BE2C (cell line): ENCODE results near the gene ARHGEF1.
A peak's percentile ranks its signal among the peaks of the same experiment; 100 is the strongest.

Source experiments
- DNase-seq: peaks from one replicate; pipeline ENCODE4 v3.0.0-alpha.2; 2020
- H3K27me3 ChIP-seq: fragments of 250-450 bp; sonication (Bioruptor Pico); 2 replicates; pipeline ENCODE4 v1.5.1; 2020; ENCODE audit warnings: mild to moderate bottlenecking
- H3K36me3 ChIP-seq: fragments of 250-450 bp; sonication (Bioruptor Pico); 2 replicates; pipeline ENCODE4 v1.5.1; 2020; ENCODE audit warnings: mild to moderate bottlenecking
- H3K4me1 ChIP-seq: fragments of 250-450 bp; sonication (Bioruptor Pico); 2 replicates; pipeline ENCODE4 v1.5.1; 2020
- H3K4me3 ChIP-seq: 2 replicates; pipeline ENCODE4 v1.5.1; 2011; ENCODE audit warnings: low read depth, low read length
- H3K9me3 ChIP-seq: fragments of 250-450 bp; sonication (Bioruptor Pico); 2 replicates; pipeline ENCODE4 v1.5.1; 2020
- TF ChIP-seq, protein P1 (sequence below): IDR thresholded peaks from 2 replicates; pipeline ENCODE4 v1.5.1; 2012; ENCODE audit warnings: mild to moderate bottlenecking, low read depth, low read length

ARHGEF1 gene

DNA sequence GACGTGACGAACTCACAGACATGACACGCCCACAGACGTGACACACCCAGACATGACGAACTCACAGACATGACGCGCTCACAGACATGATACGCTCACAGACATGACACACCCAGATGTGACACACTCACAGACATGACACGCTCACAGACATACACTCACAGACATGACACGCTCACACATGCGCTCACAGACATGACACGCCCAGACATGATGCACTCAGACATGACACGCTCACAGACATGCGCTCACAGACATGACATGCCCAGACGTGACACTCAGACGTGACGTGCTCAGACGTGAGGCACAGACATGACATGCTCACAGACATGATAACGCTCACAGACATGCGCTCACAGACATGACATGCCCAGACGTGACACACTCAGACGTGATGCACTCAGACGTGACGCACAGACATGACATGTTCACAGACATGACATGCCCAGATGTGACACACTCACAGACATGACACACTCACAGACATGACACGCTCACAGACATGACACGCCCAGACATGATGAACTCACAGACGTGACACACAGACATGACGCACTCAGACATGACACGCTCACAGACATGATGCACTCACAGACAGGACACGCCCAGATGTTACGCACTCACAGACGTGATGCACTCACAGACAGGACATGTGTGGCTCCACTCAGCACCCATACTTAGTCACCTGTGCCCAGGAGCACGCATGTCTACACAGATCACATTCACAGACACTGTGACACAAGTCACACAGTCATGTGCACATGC, 37.1 kb downstream of the ARHGEF1 start:
- H3K9me3 ChIP-seq, result no peaks in the 10 kb centered on the region
- peaks cover 31% of the 10 kb centered on the region for H3K27me3 ChIP-seq
- no peak for DNase-seq
- no peaks in the 10 kb centered on the region for H3K36me3 ChIP-seq
- no peak overlapping the region for H3K4me3 ChIP-seq
- TF ChIP-seq, protein P1, sequence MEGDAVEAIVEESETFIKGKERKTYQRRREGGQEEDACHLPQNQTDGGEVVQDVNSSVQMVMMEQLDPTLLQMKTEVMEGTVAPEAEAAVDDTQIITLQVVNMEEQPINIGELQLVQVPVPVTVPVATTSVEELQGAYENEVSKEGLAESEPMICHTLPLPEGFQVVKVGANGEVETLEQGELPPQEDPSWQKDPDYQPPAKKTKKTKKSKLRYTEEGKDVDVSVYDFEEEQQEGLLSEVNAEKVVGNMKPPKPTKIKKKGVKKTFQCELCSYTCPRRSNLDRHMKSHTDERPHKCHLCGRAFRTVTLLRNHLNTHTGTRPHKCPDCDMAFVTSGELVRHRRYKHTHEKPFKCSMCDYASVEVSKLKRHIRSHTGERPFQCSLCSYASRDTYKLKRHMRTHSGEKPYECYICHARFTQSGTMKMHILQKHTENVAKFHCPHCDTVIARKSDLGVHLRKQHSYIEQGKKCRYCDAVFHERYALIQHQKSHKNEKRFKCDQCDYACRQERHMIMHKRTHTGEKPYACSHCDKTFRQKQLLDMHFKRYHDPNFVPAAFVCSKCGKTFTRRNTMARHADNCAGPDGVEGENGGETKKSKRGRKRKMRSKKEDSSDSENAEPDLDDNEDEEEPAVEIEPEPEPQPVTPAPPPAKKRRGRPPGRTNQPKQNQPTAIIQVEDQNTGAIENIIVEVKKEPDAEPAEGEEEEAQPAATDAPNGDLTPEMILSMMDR, result no peak
- no peaks in the 10 kb centered on the region for H3K4me1 ChIP-seq

- no peaks in the 10 kb centered on the region for H3K36me3 ChIP-seq
- H3K9me3 ChIP-seq, result no peaks in the 10 kb centered on the region; the same call in 1 of the 2 replicates
- peak; percentile 5 for DNase-seq
- H3K27me3 ChIP-seq, result peaks cover 24% of the 10 kb centered on the region
- H3K4me1 ChIP-seq, result no peaks in the 10 kb centered on the region
- H3K4me3 ChIP-seq, result no peak overlapping the region
- TF ChIP-seq, protein P1, result no peak
Measured at GRCh38 chr19:41920882-41921576, 38.0 kb downstream of the ARHGEF1 start.

DNA sequence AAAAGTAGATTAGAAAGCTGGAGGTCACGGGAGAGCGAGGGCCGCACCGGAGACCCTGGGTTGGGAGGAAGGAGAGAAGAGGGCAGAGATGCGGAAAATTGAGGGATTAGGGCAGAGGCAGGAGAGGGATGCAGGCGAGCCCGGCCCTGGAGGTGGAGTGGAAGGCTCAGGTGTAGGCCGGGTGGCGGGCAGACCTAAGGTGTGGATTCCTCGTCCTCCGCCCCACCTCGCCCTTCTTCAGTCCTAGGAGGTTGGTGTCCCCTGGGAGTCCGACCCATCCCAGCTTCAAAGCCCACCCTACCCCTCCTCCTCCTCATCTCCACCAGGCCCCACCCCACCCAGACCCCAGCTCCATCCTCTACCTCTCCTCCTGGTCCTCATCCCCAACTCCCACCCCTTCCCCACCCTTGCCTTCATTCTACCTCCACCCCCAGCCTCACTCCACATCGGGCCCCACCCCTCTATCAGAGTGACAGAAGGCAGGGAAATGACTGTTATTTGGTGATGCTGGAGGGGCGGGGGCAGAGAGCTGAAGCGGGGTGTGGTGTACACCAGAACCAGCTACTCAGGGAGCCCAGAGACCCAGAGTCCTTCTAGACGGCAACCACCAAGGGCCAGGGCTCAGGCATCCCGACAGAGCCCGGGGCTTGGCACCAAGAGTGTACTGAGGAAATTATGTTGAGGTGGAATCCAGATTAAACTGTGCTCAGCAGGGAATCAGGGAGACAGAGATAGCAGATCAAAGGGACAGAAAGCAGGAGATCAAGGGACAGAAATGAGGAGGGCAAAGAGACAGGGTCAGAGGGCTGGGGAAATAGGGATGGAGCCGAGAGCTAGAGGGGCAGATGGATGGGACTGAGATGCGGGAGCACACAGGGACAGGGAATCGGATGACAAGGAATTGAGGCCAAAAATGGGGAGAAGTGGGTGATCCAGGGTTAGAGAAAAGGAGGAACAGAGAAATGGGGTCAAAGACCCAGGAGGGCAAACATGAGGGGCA, 38.9 kb downstream of the ARHGEF1 start:
- H3K4me3 ChIP-seq, result no peak overlapping the region
- peaks cover 23% of the 10 kb centered on the region for H3K27me3 ChIP-seq
- TF ChIP-seq, protein P1, result no peak
- H3K4me1 ChIP-seq, result no peaks in the 10 kb centered on the region
- DNase-seq, result no peak
- H3K36me3 ChIP-seq, result no peaks in the 10 kb centered on the region
- no peaks in the 10 kb centered on the region; the same call in 1 of the 2 replicates for H3K9me3 ChIP-seq

GRCh38 chr19:41922585-41922984, 39.6 kb downstream of the ARHGEF1 start:
- no peak for DNase-seq
- no peaks in the 10 kb centered on the region for H3K36me3 ChIP-seq
- no peaks in the 10 kb centered on the region for H3K4me1 ChIP-seq
- peaks cover 28% of the 10 kb centered on the region for H3K27me3 ChIP-seq
- TF ChIP-seq, protein P1, result no peak
- H3K4me3 ChIP-seq, result no peak overlapping the region
- H3K9me3 ChIP-seq, result no peaks in the 10 kb centered on the region; the same call in 1 of the 2 replicates

DNA sequence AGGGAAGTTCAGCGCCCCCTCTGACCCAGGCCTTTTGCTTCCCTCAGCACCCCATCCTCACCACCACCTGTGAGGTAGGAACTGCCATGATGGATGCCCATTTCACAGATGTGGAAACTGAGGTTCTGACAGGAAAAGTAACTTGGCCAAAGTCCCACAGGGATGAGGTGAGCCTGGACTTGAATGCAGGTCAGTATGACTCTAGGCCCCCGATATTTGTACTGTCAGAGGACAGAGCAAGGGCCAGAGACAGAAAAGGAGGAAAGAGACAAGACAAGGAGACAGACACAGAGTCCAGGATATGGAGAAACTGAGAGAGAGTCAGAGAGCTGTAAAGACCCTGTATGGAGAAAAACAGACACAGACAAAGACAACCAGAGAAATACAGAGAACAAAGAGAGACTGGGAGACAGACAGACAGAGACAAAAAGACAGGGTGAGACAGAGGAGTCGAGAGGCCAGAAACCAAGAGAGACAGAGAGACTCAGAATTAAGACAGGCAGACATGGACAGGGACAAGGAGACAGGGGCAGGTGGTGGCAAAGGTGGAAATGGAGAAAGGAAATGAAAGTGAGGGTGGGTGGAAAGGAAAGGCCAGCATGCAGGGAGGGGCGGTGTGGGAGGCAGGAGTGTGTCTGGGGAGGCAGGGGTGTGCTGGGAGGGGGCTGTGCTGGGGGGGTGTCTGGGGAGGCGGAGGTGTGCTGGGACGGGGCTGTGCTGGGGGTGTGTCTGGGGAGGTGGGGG, 40.2 kb downstream of the ARHGEF1 start:
- H3K36me3 ChIP-seq, result no peaks in the 10 kb centered on the region
- TF ChIP-seq, protein P1, result no peak
- DNase-seq, result no peak
- H3K4me3 ChIP-seq, result no peak overlapping the region
- no peaks in the 10 kb centered on the region for H3K4me1 ChIP-seq
- H3K9me3 ChIP-seq, result no peaks in the 10 kb centered on the region; the same call in 1 of the 2 replicates
- H3K27me3 ChIP-seq, result peaks cover 28% of the 10 kb centered on the region
